GM12873 (cell line): ENCODE data around the gene ZNF709.
A peak's percentile ranks its signal among the peaks of the same experiment; 100 is the strongest.

Experiments used
- CTCF ChIP-seq: IDR thresholded peaks from 2 replicates; pipeline ENCODE4 v1.5.1; 2012; ENCODE audit warnings: low read depth, mild to moderate bottlenecking, moderate library complexity, low read length, control low read depth; ENCODE audit not compliant: insufficient read depth; ENCODE audit errors: missing control alignments

The ZNF709 gene

GRCh38 chr19:12495002-12495802, 10.6 kb upstream of the ZNF709 start:
- peak; percentile 54 for TF ChIP-seq CTCF

GRCh38 chr19:12494260-12494860, 9.7 kb upstream of the ZNF709 start:
- TF ChIP-seq CTCF, result no peak

- no peak for TF ChIP-seq CTCF
Measured at GRCh38 chr19:12485571-12485970, 955 bp upstream of the ZNF709 start.

- no peak for TF ChIP-seq CTCF
Measured at GRCh38 chr19:12485052-12485416, 418 bp upstream of the ZNF709 start.

GRCh38 chr19:12484011-12484370, 625 bp downstream of the ZNF709 start:
- no peak for TF ChIP-seq CTCF

GRCh38 chr19:12482509-12482886, 2.1 kb downstream of the ZNF709 start:
- no peak for TF ChIP-seq CTCF

- no peak for TF ChIP-seq CTCF
Measured at GRCh38 chr19:12481781-12482508, 2.7 kb downstream of the ZNF709 start.
